Breast epithelium (tissue), 3 donors: ENCODE measurements around the gene CNR1.

ENCODE experiments used
- POLR2A ChIP-seq: fragments of 450-650 bp; IDR thresholded peaks from one replicate; pipeline ENCODE4 v1.6.1; 2016; ENCODE audit warnings: antibody characterized with exemption, mild to moderate bottlenecking, moderate library complexity
- POLR2AphosphoS5 ChIP-seq, 3 donors: sonication (generic); formaldehyde crosslinking; IDR thresholded peaks; one replicate each; pipeline ENCODE4 v1.6.1; 2017; ENCODE audit warnings: antibody characterized with exemption in 3 of 3

DNA sequence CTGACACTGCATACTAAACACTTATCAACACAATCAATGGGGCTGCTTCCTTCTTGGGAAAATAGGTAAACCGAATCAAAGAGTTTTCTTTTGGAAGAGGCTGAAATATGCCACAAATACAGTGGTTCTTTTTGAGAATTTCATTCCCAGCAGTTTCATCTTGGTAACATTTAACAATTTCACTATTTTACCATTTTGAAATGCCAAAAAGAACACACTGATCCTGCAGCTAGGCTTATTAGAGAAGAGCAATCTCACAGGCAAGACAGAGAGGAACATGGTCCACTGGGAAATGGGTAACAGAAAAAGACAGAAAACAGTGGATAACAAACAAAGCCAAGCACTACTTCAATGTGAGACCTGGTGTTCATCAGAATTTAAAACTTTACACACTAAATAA lies 2.5 kb downstream of the CNR1 start:
- TF ChIP-seq POLR2A = no peak
- TF ChIP-seq POLR2AphosphoS5 (IDR thresholded peaks at IDR 0.05) = no peak
